GM21825 (cell line): ENCODE results near the gene SETD1A.

Experiments
- ATAC-seq: cut with Tn5 transposase; IDR thresholded peaks from one replicate; pipeline ENCODE4 v1.9.1; 2021; ENCODE audit warnings: mild to moderate bottlenecking, moderate library complexity; ENCODE audit not compliant: unreplicated experiment

Gene SETD1A

GRCh38 chr16:30957456-30958174, at the start of gene SETD1A:
Gene SETD1A (plus strand): TSS chr16:30957754. CDS start chr16:30958732, 978 bp downstream.
- ATAC-seq: peak; percentile 67

DNA sequence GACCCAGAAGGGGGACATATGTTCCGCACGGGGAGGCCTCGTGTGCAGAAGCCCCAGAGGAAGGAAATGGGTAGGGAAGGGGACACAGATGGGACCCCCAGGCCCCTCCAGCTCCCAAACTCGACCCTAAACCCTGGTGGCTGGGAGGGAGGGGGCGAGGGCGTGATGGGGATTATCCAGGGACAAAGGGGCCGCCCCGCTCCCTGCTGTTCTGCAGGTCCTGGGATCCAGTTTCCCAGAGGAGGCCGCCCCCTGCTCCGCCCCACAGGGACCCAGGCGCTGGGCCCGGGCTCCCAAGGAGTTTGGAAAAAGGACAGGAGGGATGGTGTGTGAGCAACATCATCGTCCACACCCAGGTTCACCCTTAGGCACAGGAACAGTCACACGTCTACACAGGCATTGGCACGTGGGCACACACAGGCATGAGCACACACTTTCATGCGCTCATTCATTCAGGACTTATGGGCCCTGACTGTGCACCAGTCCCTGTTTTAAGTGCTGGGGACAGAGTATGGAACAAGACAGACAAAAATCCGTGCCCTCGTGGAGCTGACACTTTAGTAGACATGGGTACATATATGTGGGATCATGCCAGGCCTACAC, 47.0 kb upstream of the SETD1A start:
- no peak for ATAC-seq

GRCh38 chr16:30912794-30913412, 44.7 kb upstream of the SETD1A start:
- no peak for ATAC-seq

DNA sequence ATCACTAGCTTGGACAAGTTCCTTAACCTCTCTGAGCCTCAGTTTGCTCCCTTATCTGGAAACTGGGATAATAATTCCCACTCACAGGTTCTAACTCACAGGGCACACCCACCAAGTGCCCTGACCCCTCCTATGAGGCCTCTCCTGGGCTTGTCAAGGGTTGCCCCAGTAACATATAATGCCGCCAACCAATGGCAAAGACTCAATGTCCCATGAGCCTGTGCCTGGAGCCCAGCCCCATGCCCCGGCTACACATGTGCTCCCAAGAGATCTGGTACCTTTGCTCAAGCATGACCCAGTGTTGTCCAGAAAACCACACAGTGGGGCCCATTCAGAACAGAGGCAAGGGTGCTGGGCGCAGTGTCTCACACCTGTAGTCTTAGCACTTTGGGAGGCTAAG, 42.7 kb upstream of the SETD1A start:
- no peak for ATAC-seq

GRCh38 chr16:30918614-30919013, 38.9 kb upstream of the SETD1A start:
- ATAC-seq: no peak

DNA sequence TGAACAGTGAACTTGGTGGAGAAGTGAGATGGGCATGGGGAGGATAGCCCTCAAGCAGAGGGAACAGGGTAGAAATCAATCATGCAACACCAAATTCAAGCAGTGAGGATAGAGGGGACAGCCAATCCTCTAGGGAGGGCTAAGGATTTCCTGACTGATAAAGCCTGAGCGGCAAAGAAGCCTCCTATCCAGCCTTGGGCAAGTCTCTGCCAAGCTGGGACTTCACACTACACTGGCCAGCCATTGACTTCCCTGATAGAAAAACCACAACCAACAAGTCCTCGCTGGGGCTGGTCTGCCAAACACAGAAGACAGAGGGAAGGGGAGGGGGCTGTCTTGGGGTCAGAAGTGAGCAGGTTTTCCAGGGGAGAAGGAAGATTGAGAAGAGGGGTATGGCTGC, 36.7 kb upstream of the SETD1A start:
- no peak for ATAC-seq

DNA sequence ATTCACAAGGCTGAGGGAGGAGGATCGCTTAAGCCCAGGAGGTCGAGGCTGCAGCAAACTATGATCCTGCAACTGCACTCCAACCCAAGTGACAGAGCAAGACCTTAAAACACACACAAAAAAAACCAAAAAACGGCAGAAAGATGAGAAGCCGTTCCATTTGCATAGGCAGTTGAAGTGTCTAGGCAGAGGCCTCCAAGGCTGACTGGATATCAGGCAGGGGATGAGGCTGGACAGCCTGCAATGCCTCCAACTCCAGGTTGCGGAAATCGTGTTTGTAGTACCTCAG, 36.2 kb upstream of the SETD1A start:
- ATAC-seq: no peak

GRCh38 chr16:30921748-30922419, 35.7 kb upstream of the SETD1A start:
- ATAC-seq: no peak

DNA sequence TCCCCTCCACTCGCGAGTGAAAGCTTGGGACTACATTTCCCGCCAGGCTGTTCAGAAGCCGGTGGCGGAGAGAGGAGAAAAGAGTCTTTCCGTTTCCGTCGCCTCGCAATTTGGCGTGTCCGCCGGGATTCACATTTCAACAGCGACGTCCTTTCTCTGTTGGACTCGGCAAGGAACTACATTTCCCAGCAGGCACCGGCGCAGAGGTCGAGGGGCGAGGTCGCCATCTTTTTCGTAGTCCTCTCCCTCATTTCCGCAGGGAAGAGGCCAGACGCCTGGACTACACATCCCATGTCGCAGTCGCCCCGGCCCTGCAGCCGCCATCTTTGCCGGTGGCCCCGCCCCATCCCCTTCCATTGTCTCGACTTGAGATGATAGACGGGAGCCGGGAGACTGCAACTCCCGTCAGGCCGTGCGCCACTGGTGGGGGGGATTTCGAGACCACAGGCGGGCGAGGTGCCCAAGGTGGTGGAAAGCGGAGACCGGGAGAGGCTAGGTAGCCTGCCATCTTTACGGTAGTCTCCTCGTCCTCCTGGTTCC, 35.1 kb upstream of the SETD1A start:
- ATAC-seq: peak; percentile 64

- peak; percentile 64 for ATAC-seq
These were observed 34.5 kb upstream of the SETD1A start for GRCh38 chr16:30922960-30923535.

DNA sequence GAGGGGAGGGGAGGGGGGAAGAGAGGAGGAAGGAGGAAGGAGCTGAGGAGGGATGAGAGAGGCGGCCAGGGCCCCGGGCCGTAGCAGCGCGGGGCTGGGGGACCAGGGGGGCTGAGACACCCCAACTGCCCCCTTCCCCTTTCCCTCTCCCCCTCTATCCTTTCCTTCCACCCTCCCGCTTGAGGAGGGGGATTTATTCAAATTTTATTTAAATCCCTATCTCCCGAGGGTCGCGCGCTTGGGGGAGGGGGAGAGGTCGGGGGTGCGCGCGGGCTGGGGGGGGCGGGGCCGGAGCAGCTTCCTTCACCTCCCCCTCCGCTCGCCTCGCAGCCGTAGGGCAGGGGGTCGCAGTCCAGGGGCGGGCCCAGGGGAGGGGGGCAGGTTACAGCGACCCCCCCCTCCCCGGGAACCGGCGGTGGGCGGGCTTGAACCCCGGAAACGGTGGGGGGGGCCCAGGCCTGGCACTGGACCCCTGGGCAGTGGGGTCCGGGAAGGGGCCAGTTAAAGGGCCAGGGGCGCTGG, 33.9 kb upstream of the SETD1A start, which contains the start of gene FBXL19:
Gene FBXL19, plus strand, starts transcription at position 19 of the 522 bp plus-strand sequence. CDS start 2,183 bp downstream, outside the sequence.
- ATAC-seq: no peak

DNA sequence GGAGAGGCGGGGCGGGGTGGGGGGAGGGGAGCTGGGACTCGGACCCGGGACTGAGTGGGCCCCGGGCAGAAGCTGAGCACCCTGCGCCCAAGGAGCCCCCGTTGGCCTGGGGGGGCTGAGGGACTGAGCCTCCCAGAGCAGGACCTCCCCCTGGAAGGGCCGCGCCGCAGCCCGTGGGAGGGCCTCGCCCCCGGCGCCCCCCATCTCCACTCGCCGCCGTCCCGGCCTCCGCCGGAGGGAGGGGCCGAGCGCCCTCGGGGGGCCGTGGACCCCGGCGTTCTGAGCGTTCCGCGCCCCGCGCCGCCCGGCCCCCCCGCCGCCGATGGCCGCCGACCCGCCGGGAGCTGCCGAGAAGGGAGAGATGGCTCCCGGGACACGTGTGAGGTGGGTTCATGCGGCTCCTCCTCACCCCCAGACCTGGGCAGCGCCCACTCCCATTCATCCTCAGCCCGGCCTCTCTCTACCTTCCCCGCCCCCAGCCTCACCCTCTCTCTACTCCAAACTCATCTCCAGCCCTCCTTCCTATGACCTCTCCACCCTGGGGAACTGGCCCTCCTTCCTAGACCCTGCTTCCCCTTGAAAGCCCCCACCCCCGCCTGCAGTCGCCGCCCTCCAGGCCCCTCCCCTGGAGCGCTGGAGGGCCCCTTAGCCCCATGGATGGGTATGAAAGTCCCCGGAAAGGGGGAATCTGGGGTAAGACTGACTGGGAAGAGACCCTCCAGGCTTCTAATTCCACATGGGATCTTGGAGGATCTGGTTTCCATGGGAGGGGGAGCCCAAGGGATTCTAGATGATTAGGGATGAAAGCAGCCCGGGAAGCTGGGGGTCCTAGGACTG, 33.3 kb upstream of the SETD1A start:
- no peak for ATAC-seq

- ATAC-seq: no peak
These were observed 32.5 kb upstream of the SETD1A start for GRCh38 chr16:30924913-30925631.

DNA sequence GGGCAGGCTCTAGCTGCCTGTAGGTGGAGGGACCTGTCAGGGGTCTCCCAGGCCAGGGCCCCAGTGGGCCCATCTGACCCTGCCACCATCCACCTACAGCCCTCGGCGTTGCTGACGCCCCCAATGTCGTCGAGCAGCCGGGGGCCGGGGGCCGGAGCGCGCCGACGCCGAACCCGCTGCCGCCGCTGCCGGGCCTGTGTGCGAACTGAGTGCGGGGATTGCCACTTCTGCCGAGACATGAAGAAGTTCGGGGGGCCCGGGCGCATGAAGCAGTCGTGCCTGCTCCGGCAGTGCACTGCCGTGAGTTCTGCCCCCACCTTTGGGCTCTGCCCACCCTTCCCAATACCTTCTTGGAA, 31.9 kb upstream of the SETD1A start:
- no peak for ATAC-seq

DNA sequence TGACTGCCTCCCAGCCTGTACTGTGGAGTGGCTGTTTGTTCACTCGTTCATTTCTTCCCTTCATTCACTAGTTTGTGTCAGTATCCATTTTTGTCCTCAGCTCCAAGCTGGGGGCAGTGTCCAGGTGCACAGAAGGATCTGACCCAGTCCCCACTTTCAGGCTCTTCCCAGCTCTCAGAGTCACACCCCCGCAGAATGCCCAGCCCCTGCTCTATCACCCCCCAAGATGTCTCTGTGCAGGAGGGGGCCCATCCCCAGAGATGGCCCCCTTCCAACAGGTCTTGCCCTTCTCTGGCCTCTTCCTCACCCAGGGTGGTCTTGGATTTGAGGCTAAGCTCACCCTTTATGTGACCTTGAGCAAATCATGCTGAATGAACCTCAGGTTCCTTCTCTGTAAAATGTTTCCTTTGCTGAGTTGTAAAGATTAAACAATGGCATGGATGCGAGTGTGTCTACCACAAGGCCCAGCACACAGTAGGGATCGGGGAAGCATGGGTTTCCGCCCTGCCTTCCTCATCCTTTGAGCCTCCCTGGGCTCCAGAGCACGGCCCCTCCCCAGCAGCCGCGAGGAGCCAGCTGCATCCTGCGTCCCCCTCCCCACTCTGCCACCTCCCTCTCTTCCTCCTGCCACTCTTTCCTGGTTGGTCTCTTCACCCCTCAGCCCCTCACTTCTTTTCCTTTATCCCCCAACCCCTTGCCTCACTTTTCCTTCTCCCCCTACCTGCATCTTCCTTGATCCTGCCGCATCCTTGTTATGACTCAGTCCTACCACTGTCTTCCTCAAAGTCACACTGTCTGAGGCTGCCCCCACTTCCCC, 31.4 kb upstream of the SETD1A start:
- ATAC-seq: no peak

GRCh38 chr16:30926937-30927788, 30.4 kb upstream of the SETD1A start:
- no peak for ATAC-seq

DNA sequence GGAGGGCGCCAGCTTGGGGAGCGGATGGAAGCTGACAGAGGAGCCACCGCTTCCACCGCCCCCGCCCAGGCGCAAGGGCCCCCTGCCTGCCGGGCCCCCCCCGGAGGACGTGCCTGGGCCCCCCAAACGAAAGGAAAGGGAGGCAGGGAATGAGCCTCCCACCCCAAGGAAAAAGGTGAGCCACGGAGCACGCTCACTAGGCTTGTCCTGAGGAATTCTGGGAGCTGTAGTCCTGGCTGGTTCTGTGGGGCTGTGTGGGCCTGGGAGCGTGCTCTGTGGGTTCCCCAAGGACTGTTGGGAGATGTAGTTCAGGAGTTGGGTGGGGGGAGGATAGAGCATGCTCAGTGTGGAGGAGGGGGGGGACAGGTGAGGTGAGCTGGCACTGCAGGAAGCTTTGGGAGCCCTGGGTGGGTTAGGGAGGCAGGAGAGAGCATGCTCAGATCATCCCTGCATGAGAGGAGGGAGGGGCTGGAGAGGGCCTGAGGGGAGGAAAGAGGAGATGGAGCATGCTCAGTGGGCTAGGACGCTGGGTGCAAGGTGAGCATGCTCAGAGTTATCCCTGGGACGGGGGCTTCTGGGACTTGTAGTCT, 29.7 kb upstream of the SETD1A start:
- no peak for ATAC-seq
